PC-3 (cell line): Measurements from ENCODE around the gene MAML2.

ENCODE experiments used
- EZH2 ChIP-seq: fragments of 300-600 bp; sonication (generic); IDR thresholded peaks from one replicate; pipeline ENCODE4 v1.6.1; 2017; ENCODE audit warnings: antibody characterized with exemption, mild to moderate bottlenecking, low read length; ENCODE audit not compliant: unreplicated experiment
- EZH2phosphoT487 ChIP-seq: fragments of 300-600 bp; sonication (generic); IDR thresholded peaks from 2 replicates; pipeline ENCODE4 v1.6.1; 2018; ENCODE audit warnings: mild to moderate bottlenecking, antibody characterized with exemption, low read length, borderline replicate concordance
- TF ChIP-seq, protein P1 (sequence below): fragments of 300-600 bp; sonication (generic); conservative IDR thresholded peaks from 2 replicates; pipeline ENCODE4 v1.5.1; 2017; ENCODE audit warnings: antibody characterized with exemption, low read depth, mild to moderate bottlenecking, low read length

DNA sequence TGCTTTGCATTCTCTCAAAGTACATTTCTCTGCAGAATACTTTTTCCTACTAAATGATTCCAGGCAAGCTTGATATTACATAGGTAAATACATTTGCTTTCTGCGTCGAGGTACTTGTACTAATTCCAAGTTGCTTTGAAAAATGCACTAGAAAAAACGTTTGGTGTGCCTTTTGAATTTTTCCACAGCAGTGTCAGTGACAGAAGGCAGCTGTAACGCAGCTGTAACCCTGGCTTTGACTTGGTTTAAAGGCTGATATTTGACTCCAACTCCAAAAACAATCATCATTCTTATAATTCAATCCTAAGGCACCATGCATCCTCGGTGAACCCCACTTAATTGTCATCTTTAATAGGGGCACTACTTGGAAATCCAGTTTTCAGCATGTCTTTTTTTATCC is 125.0 kb downstream of the MAML2 start:
- TF ChIP-seq, protein P1, sequence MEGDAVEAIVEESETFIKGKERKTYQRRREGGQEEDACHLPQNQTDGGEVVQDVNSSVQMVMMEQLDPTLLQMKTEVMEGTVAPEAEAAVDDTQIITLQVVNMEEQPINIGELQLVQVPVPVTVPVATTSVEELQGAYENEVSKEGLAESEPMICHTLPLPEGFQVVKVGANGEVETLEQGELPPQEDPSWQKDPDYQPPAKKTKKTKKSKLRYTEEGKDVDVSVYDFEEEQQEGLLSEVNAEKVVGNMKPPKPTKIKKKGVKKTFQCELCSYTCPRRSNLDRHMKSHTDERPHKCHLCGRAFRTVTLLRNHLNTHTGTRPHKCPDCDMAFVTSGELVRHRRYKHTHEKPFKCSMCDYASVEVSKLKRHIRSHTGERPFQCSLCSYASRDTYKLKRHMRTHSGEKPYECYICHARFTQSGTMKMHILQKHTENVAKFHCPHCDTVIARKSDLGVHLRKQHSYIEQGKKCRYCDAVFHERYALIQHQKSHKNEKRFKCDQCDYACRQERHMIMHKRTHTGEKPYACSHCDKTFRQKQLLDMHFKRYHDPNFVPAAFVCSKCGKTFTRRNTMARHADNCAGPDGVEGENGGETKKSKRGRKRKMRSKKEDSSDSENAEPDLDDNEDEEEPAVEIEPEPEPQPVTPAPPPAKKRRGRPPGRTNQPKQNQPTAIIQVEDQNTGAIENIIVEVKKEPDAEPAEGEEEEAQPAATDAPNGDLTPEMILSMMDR, result no peak
- TF ChIP-seq EZH2, result no peak
- TF ChIP-seq EZH2phosphoT487, result no peak
